SH-SY5Y (cell line): Measurements from ENCODE around the gene NR3C2.

ENCODE experiments used
- GATA2 ChIP-seq: IDR thresholded peaks from 2 replicates; pipeline ENCODE4 v1.6.1; 2011; ENCODE audit warnings: mild to moderate bottlenecking, low read depth, low read length
- GATA3 ChIP-seq: IDR thresholded peaks from 2 replicates; pipeline ENCODE4 v1.6.1; 2011; ENCODE audit warnings: low read depth, mild to moderate bottlenecking, low read length, moderate library complexity

DNA sequence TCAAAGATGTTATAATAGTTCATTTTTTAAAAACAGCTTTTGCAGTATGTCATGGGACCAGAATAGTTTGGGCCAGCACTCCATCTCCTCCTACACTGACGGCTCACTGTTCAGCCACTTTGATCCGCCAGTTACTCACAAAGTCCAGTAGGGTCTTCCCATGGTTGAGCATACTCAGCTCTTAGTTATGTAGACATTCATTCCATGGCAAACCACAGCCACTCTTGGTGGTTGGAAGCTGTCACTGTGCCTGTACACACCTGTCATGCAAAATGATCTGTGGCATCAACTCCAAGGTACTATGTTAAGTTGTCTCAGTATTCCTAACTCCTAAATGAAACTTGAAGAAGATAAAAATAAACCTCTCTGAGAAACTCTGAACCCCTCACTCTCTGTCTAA, 127.2 kb downstream of the NR3C2 start:
- TF ChIP-seq GATA3 (no peak), GATA2 (no peak)
